H7 (cell line): Measurements from ENCODE around the gene CPTP. TPM values are rescaled to one million over a fixed set of nuclear protein-coding genes. Genes with fewer than 3 reads are reported as not detected.

Source experiments
- DNase-seq: peaks from one replicate; pipeline ENCODE4 v3.0.0; 2012
- H3K27me3 ChIP-seq: 2 replicates; pipeline ENCODE4 v1.6.0; 2011; ENCODE audit warnings: mild to moderate bottlenecking, low read length; ENCODE audit not compliant: control insufficient read depth, insufficient read depth
- H3K36me3 ChIP-seq: replicated peaks from 2 replicates; pipeline ENCODE4 v1.5.1; 2011; ENCODE audit warnings: low read length; ENCODE audit not compliant: control insufficient read depth, insufficient read depth
- H3K4me3 ChIP-seq: 2 replicates; pipeline ENCODE4 v1.5.1; 2011; ENCODE audit warnings: low read depth, mild to moderate bottlenecking, control low read depth, low read length, moderate library complexity; ENCODE audit not compliant: insufficient read depth
- total RNA-seq: library from RNA; depleted of rRNA; stranded (reverse); fragments of >200 nt; shearing (Covaris generic); gene quantifications from 2 replicates; pipeline ENCODE4 v1.2.3, GENCODE V29; 2014

The CPTP gene
- total RNA-seq, 1 experiment from 2014 or later, result 27.7 TPM

GRCh38 chr1:1338278-1338677, 13.7 kb downstream of the CPTP start:
- Histone ChIP-seq H3K27me3 (no peaks in the 10 kb centered on the region), H3K4me3 (no peak overlapping the region), H3K36me3 (peaks cover 9% of the 10 kb centered on the region)
- no peak for DNase-seq

- no peak for DNase-seq
- no peak overlapping the region for H3K4me3 ChIP-seq
- peaks cover 9% of the 10 kb centered on the region for H3K36me3 ChIP-seq
- no peaks in the 10 kb centered on the region for H3K27me3 ChIP-seq
Observed at GRCh38 chr1:1340185-1340584, 15.6 kb downstream of the CPTP start.

GRCh38 chr1:1340791-1341548, 16.4 kb downstream of the CPTP start:
- Histone ChIP-seq H3K27me3 (no peaks in the 10 kb centered on the region), H3K36me3 (peaks cover 9% of the 10 kb centered on the region), H3K4me3 (no peak overlapping the region)
- DNase-seq, result no peak

- DNase-seq, result no peak
- H3K27me3 ChIP-seq, result no peaks in the 10 kb centered on the region
- peaks cover 9% of the 10 kb centered on the region for H3K36me3 ChIP-seq
- H3K4me3 ChIP-seq, result no peak overlapping the region
Observed at GRCh38 chr1:1341549-1342021, 17.0 kb downstream of the CPTP start.

- H3K4me3 ChIP-seq, result no peak overlapping the region
- no peaks in the 10 kb centered on the region for H3K27me3 ChIP-seq
- no peak for DNase-seq
- H3K36me3 ChIP-seq, result peaks cover 9% of the 10 kb centered on the region
Observed at GRCh38 chr1:1342061-1342562, 17.5 kb downstream of the CPTP start.

- H3K36me3 ChIP-seq, result peaks cover 9% of the 10 kb centered on the region
- DNase-seq, result no peak
- H3K27me3 ChIP-seq, result no peaks in the 10 kb centered on the region
- no peak overlapping the region for H3K4me3 ChIP-seq
Observed at GRCh38 chr1:1342584-1343115, 18.0 kb downstream of the CPTP start.

GRCh38 chr1:1343811-1344421, 19.3 kb downstream of the CPTP start:
- no peak for DNase-seq
- Histone ChIP-seq H3K36me3 (peaks cover 9% of the 10 kb centered on the region), H3K27me3 (no peaks in the 10 kb centered on the region), H3K4me3 (no peak overlapping the region)

GRCh38 chr1:1344655-1345361, 20.2 kb downstream of the CPTP start:
- H3K36me3 ChIP-seq, result peaks cover 9% of the 10 kb centered on the region
- H3K27me3 ChIP-seq, result no peaks in the 10 kb centered on the region
- no peak overlapping the region for H3K4me3 ChIP-seq
- DNase-seq, result peak; percentile 91

GRCh38 chr1:1345384-1345783, 20.8 kb downstream of the CPTP start:
- DNase-seq, result no peak
- Histone ChIP-seq H3K4me3 (no peak overlapping the region), H3K27me3 (no peaks in the 10 kb centered on the region), H3K36me3 (peaks cover 9% of the 10 kb centered on the region)

- H3K4me3 ChIP-seq, result no peak overlapping the region
- no peak for DNase-seq
- H3K36me3 ChIP-seq, result peaks cover 5% of the 10 kb centered on the region
- H3K27me3 ChIP-seq, result no peaks in the 10 kb centered on the region
Observed at GRCh38 chr1:1345860-1346500, 21.4 kb downstream of the CPTP start.

GRCh38 chr1:1346501-1346890, 21.9 kb downstream of the CPTP start:
- no peak for DNase-seq
- Histone ChIP-seq H3K36me3 (peaks cover under 1% of the 10 kb centered on the region; the same call in 1 of the 2 replicates), H3K27me3 (no peaks in the 10 kb centered on the region), H3K4me3 (no peak overlapping the region)

- Histone ChIP-seq H3K4me3 (no peak overlapping the region), H3K27me3 (no peaks in the 10 kb centered on the region), H3K36me3 (no peaks in the 10 kb centered on the region)
- no peak for DNase-seq
Observed at GRCh38 chr1:1347026-1347595, 22.5 kb downstream of the CPTP start.

- Histone ChIP-seq H3K4me3 (peak overlapping the region; percentile 88), H3K36me3 (no peaks in the 10 kb centered on the region), H3K27me3 (no peaks in the 10 kb centered on the region)
- DNase-seq, result peak; percentile 93
Observed at GRCh38 chr1:1347663-1348419, 23.2 kb downstream of the CPTP start.
